ENCODE results near the gene FAM210A.

DNA sequence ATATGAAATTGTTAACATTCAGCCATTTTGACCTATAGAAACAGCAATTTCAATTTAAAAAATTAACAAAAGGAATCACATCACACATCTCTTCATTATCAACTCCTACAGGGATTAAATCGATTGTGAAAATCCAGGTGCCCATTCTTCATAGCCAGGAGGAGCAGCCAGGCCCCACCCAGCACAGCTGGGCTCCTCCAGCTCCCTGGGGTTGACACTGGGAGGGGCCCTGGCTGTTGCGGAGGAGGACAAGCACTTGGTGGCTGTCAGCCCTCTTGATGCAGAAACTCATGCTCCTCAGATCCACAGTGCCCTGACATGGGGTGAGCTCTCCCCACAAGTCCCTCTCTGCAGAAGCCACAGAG lies 99.8 kb downstream of the FAM210A start:
- TF ChIP-seq, protein P1, sequence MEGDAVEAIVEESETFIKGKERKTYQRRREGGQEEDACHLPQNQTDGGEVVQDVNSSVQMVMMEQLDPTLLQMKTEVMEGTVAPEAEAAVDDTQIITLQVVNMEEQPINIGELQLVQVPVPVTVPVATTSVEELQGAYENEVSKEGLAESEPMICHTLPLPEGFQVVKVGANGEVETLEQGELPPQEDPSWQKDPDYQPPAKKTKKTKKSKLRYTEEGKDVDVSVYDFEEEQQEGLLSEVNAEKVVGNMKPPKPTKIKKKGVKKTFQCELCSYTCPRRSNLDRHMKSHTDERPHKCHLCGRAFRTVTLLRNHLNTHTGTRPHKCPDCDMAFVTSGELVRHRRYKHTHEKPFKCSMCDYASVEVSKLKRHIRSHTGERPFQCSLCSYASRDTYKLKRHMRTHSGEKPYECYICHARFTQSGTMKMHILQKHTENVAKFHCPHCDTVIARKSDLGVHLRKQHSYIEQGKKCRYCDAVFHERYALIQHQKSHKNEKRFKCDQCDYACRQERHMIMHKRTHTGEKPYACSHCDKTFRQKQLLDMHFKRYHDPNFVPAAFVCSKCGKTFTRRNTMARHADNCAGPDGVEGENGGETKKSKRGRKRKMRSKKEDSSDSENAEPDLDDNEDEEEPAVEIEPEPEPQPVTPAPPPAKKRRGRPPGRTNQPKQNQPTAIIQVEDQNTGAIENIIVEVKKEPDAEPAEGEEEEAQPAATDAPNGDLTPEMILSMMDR (IDR thresholded peaks at IDR 0.05): no peak
- no peak for TF ChIP-seq POLR2A (IDR thresholded peaks at IDR 0.05)

Measured in right lobe of liver (tissue), 4 donors.